Colonic mucosa (tissue), 4 donors: ENCODE results near the gene DNAJC18. TPM values are rescaled to one million over a fixed set of nuclear protein-coding genes. Genes with fewer than 3 reads are reported as not detected.

Source experiments
- DNase-seq: peaks from one replicate; pipeline ENCODE4 v3.0.0-alpha.2; 2020
- H3K27ac ChIP-seq: fragments of 200-600 bp; one replicate; pipeline ENCODE4 v1.8.0; 2021
- H3K27me3 ChIP-seq: fragments of 200-600 bp; one replicate; pipeline ENCODE4 v1.8.0; 2021
- H3K36me3 ChIP-seq: fragments of 200-600 bp; one replicate; pipeline ENCODE4 v1.8.0; 2021
- H3K4me1 ChIP-seq: fragments of 200-600 bp; one replicate; pipeline ENCODE4 v1.8.0; 2021; ENCODE audit warnings: mild to moderate bottlenecking
- H3K4me3 ChIP-seq: fragments of 200-600 bp; one replicate; pipeline ENCODE4 v1.8.0; 2021
- H3K9ac ChIP-seq, 2 donors: one replicate each; pipeline ENCODE4 v1.7.0; 2013; ENCODE audit warnings: control low read depth in 2 of 2, low read depth in 2 of 2, low read length in 2 of 2
- H3K9me3 ChIP-seq: fragments of 200-600 bp; one replicate; pipeline ENCODE4 v1.8.0; 2021
- intact Hi-C: fragments of 100-400 bp; cut with DNase I; formaldehyde crosslinking; loops from one replicate; pipeline ENCODE4 v1.14.1; 2022
- total RNA-seq, 2 donors: library from RNA; stranded (reverse); fragmentation: NEBNext Ultra II Directional in 1 of 2; extraction: Animal tissue kit (Norgen Biotek cat#: 25700) in 1 of 2; gene quantifications; one replicate each; pipeline ENCODE4 v1.2.1, GENCODE V29; 2021
- TF ChIP-seq, protein P1 (sequence below): fragments of 200-600 bp; IDR thresholded peaks from one replicate; pipeline ENCODE4 v1.8.0; 2022; ENCODE audit warnings: antibody characterized with exemption, mild to moderate bottlenecking
- donor health status: healthy.
- donor health status: DM: no; HTN: no; CAD: no.
- donor health status: DM: no; HTN: no; CAD: no.

Gene DNAJC18
- total RNA-seq, 2 donors from 2014 or later: 3.6 to 5.7 TPM

DNA sequence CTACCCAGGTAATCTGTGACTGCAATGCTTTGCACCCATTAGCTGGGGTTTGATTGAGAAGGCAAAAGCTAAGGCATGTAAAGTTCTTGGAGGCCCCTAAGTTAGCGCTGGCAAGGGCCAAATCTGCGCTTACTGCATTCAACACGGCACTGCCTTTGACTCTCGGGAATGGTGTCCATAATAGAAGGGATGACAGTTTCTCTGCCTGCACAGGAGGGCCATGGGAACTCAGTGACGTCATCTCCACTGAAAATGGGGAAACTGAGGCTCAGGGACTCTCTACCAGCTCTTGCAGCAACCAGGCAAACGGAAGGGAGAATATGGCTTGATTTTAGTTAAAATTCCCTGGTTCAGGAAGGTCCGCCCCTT, 35.9 kb downstream of the DNAJC18 start:
- H3K4me1 ChIP-seq: no peaks in the 10 kb centered on the region
- no peaks in the 10 kb centered on the region for H3K27me3 ChIP-seq
- H3K27ac ChIP-seq: peak overlapping the region; percentile 87
- H3K4me3 ChIP-seq: peak overlapping the region; percentile 37
- intact Hi-C loops: no loop called here
- TF ChIP-seq, protein P1, sequence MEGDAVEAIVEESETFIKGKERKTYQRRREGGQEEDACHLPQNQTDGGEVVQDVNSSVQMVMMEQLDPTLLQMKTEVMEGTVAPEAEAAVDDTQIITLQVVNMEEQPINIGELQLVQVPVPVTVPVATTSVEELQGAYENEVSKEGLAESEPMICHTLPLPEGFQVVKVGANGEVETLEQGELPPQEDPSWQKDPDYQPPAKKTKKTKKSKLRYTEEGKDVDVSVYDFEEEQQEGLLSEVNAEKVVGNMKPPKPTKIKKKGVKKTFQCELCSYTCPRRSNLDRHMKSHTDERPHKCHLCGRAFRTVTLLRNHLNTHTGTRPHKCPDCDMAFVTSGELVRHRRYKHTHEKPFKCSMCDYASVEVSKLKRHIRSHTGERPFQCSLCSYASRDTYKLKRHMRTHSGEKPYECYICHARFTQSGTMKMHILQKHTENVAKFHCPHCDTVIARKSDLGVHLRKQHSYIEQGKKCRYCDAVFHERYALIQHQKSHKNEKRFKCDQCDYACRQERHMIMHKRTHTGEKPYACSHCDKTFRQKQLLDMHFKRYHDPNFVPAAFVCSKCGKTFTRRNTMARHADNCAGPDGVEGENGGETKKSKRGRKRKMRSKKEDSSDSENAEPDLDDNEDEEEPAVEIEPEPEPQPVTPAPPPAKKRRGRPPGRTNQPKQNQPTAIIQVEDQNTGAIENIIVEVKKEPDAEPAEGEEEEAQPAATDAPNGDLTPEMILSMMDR: no peak
- H3K9me3 ChIP-seq: no peaks in the 10 kb centered on the region
- H3K36me3 ChIP-seq: no peaks in the 10 kb centered on the region
- peak overlapping the region; percentile 72 to 80 for H3K9ac ChIP-seq
- no peak for DNase-seq

DNA sequence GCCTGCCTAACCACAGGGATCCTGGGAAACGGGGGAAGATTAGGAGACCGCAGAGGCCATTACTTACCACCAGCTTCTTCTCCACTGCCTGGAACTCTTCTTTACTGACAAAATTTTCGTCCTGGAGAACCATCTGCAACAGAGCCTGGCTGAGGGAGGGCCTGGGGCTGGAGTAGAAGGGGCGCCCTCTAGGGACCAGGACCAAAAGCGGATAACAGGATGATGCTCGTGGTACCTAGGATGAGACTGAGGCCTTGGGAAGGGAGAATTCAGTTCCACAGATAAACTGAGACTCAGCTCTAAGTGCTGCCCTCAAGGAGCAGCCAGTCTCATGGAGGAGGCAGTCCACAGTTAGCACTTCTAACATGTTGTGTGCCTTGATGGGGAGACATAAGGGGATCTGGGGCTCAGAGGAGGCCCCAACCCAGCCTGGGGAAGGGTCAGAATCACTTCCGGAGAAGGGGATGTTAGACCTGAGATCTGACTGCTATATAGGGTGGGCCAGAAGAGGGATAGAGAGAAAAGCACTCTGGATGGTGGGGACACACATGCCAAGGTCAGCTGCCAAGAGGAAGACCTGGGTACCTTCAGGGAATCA, 36.7 kb downstream of the DNAJC18 start:
- intact Hi-C loops: no loop called here
- Histone ChIP-seq H3K27ac (no peak overlapping the region), H3K9me3 (no peaks in the 10 kb centered on the region), H3K9ac (peak overlapping the region in 1 of 2 donors; percentile 72), H3K4me1 (no peaks in the 10 kb centered on the region), H3K27me3 (no peaks in the 10 kb centered on the region), H3K36me3 (no peaks in the 10 kb centered on the region), H3K4me3 (no peak overlapping the region)
- no peak for DNase-seq
- TF ChIP-seq, protein P1: peak; percentile 28

DNA sequence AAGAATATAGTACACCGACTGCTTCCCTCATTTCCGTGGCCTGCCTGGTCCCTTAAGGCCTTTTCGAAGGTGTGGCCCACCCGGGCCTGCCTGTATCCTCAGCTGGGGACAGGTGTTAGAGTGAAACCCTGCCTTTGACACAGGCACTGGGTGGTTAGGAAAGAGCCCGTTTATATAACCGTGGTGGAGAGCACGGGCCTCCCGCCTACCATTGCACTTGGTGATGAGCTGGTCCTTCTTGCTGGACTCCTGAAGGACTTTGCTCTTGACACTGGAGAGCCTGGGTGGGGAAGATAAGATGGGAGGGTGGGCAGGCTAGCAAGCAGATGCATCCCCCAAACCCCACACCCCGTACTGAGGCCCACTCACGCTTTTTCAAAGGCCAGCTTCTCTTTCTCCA, 37.8 kb downstream of the DNAJC18 start:
- Histone ChIP-seq H3K27me3 (no peaks in the 10 kb centered on the region), H3K27ac (no peak overlapping the region), H3K4me1 (no peaks in the 10 kb centered on the region), H3K9me3 (no peaks in the 10 kb centered on the region), H3K36me3 (no peaks in the 10 kb centered on the region), H3K9ac (no peak overlapping the region), H3K4me3 (no peak overlapping the region)
- no peak for DNase-seq
- intact Hi-C loops: no loop called here
- TF ChIP-seq, protein P1: no peak

DNA sequence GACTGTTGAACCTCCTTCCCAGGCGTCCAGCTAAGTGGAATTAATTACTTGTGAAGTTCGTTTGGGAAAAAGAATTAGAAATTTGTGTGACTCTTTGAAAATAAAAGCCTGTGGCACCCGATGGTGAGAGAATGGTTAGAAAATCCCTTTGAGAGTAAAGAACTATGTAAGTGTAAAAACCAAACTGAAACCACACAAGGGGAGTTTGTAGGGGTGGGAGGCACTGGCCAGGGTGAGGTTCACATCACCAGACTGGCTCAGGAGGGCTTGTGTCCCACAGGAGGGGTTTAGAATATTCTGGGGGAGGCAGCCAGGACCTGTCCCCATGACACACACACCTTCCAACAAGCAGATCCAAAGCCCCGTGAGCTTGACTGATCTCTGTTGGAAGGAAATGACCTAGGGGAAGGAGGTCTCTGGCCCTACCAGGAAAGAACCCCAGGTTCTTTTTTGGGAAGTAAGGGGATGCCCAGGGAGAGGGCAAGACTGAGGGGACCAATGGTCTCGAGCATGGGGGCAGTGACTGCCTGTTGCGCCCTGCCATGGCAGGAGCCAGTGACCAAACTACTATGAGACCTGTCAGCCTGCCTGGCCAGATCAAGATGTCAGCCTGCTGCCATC, 39.7 kb downstream of the DNAJC18 start:
- Histone ChIP-seq H3K9ac (no peak overlapping the region), H3K36me3 (no peaks in the 10 kb centered on the region), H3K27ac (no peak overlapping the region), H3K27me3 (peaks cover 2% of the 10 kb centered on the region), H3K4me1 (no peaks in the 10 kb centered on the region), H3K9me3 (no peaks in the 10 kb centered on the region), H3K4me3 (no peak overlapping the region)
- intact Hi-C loops: loop anchor here (10.0 kb wide), 1 partner anchor 105 kb away; the partner anchor contains the start of gene MATR3
- TF ChIP-seq, protein P1: no peak
- DNase-seq: no peak

DNA sequence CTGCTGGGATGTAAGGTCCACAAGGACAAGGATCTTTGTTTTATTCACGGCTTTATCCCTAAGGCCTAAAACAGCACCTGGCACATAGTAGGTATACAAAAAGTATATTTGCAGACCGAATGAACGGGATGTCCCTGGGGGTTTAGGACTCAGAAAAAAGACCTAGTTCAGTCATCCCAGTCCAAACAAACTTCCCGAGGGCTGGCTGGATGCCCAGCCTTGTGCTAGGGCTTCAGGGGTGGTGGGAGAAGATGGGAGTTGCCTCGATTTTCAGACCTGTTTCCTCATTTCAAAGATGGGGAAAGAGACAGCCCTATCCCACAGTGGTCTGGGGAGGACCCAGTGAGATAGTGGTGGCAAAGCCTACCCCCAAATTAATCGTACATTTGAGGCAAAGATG, 41.4 kb downstream of the DNAJC18 start:
- no peaks in the 10 kb centered on the region for H3K36me3 ChIP-seq
- no peak for DNase-seq
- intact Hi-C loops: loop anchor here (10.0 kb wide), 1 partner anchor 103 kb away; the partner anchor contains the start of gene MATR3
- no peak overlapping the region for H3K4me3 ChIP-seq
- TF ChIP-seq, protein P1: no peak
- peaks cover 6% of the 10 kb centered on the region for H3K27me3 ChIP-seq
- H3K9me3 ChIP-seq: no peaks in the 10 kb centered on the region
- H3K9ac ChIP-seq: no peak overlapping the region
- H3K4me1 ChIP-seq: no peaks in the 10 kb centered on the region
- H3K27ac ChIP-seq: no peak overlapping the region
